BE2C (cell line): ENCODE measurements around the gene NME5.

Experiments used
- DNase-seq: peaks from one replicate; pipeline ENCODE4 v3.0.0-alpha.2; 2020
- H3K27me3 ChIP-seq: fragments of 250-450 bp; sonication (Bioruptor Pico); 2 replicates; pipeline ENCODE4 v1.5.1; 2020; ENCODE audit warnings: mild to moderate bottlenecking
- H3K36me3 ChIP-seq: fragments of 250-450 bp; sonication (Bioruptor Pico); 2 replicates; pipeline ENCODE4 v1.5.1; 2020; ENCODE audit warnings: mild to moderate bottlenecking
- H3K4me1 ChIP-seq: fragments of 250-450 bp; sonication (Bioruptor Pico); 2 replicates; pipeline ENCODE4 v1.5.1; 2020
- H3K4me3 ChIP-seq: 2 replicates; pipeline ENCODE4 v1.5.1; 2011; ENCODE audit warnings: low read depth, low read length
- H3K9me3 ChIP-seq: fragments of 250-450 bp; sonication (Bioruptor Pico); 2 replicates; pipeline ENCODE4 v1.5.1; 2020
- CTCF ChIP-seq: IDR thresholded peaks from 2 replicates; pipeline ENCODE4 v1.5.1; 2012; ENCODE audit warnings: mild to moderate bottlenecking, low read depth, low read length

The NME5 gene

GRCh38 chr5:138141734-138142133, 2.5 kb upstream of the NME5 start:
- no peaks in the 10 kb centered on the region for H3K4me1 ChIP-seq
- no peaks in the 10 kb centered on the region for H3K9me3 ChIP-seq
- H3K27me3 ChIP-seq: no peaks in the 10 kb centered on the region; the same call in 1 of the 2 replicates
- H3K36me3 ChIP-seq: no peaks in the 10 kb centered on the region
- DNase-seq: no peak
- no peak overlapping the region for H3K4me3 ChIP-seq
- no peak for TF ChIP-seq CTCF

- Histone ChIP-seq H3K4me3 (no peak overlapping the region), H3K9me3 (no peaks in the 10 kb centered on the region), H3K36me3 (no peaks in the 10 kb centered on the region), H3K4me1 (no peaks in the 10 kb centered on the region), H3K27me3 (peaks cover 4% of the 10 kb centered on the region)
- DNase-seq: no peak
- no peak for TF ChIP-seq CTCF
Observed at GRCh38 chr5:138140268-138140667, 1.0 kb upstream of the NME5 start.

DNA sequence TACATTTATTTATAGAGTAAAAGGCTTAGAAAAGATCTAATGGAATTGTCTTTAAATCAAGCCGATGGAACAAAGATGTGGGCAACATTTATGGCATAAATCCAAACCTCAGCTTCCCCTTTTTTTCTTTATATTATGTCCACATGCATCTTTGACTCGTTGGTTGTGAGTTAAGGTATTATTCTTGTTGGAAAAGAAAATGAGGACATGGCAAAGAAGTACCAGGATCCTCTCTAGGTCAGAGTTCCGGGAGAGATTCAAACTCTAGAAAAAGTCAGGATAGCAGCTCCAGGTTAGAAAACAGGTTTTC, 508 bp upstream of the NME5 start:
- Histone ChIP-seq H3K4me1 (no peaks in the 10 kb centered on the region), H3K4me3 (peak overlapping the region; percentile 81), H3K27me3 (peaks cover 4% of the 10 kb centered on the region), H3K9me3 (no peaks in the 10 kb centered on the region), H3K36me3 (no peaks in the 10 kb centered on the region)
- no peak for TF ChIP-seq CTCF
- no peak for DNase-seq

DNA sequence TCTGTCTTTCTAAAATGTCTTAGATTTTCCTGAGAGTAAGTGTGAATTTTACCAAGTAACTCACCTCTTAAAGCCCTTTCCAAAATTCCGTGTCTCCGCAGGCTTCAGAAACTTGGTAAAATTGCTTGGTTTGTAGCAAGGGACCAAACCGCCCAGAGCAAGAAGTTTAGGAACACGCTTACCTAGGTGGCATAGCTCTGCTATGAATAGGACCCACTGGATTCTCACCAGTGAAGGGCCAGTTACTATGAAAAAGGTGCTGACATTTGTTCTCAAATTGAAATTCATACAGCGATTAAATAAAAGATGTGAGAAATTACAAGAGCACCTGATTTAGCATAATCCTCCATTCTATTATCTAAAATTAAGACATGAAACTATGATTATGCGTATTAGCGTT, 6.7 kb downstream of the NME5 start:
- Histone ChIP-seq H3K27me3 (peaks cover 8% of the 10 kb centered on the region), H3K4me3 (peak overlapping the region; percentile 56), H3K4me1 (no peaks in the 10 kb centered on the region; the same call in 1 of the 2 replicates), H3K36me3 (no peaks in the 10 kb centered on the region), H3K9me3 (no peaks in the 10 kb centered on the region)
- no peak for TF ChIP-seq CTCF
- no peak for DNase-seq

DNA sequence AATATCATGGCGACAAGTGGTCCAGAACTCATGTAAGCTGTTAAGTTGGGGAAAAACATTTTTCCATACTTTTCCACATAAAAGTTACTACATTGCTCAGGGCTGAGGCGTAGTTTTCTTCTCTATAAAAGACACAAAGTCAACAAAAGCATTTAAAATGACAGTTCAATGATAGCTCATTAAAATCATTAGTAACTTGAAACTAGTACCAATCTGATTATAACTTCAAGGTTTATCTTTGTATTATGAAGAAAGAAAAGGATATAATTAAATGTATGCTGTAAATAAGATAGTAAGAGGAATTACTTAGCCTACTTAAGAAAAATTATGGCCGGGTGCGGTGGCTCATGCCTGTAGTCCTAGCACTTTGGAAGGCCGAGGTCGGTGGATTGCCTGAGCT, 9.9 kb downstream of the NME5 start:
- no peak for TF ChIP-seq CTCF
- H3K36me3 ChIP-seq: no peaks in the 10 kb centered on the region

GRCh38 chr5:138128334-138128733, 10.9 kb downstream of the NME5 start:
- TF ChIP-seq CTCF: no peak
- no peak overlapping the region for H3K4me3 ChIP-seq
- H3K27me3 ChIP-seq: peaks cover 12% of the 10 kb centered on the region
- H3K4me1 ChIP-seq: no peaks in the 10 kb centered on the region
- H3K36me3 ChIP-seq: no peaks in the 10 kb centered on the region
- H3K9me3 ChIP-seq: no peaks in the 10 kb centered on the region
- DNase-seq: no peak

More for the DNA sequence above, 9.9 kb downstream of the NME5 start:
- no peak for DNase-seq
- Histone ChIP-seq H3K27me3 (peaks cover 12% of the 10 kb centered on the region), H3K4me3 (no peak overlapping the region), H3K9me3 (no peaks in the 10 kb centered on the region), H3K4me1 (no peaks in the 10 kb centered on the region; the same call in 1 of the 2 replicates)
